IPS-NIHi11 (cell line): ENCODE data around the gene TPD52L1.
"Not testable (repeated sequence)": the region's sequence is repeated elsewhere in the genome, so short reads cannot be mapped to it uniquely, and the experiment has no call there.

ENCODE experiments used
- DNase-seq: peaks from one replicate; pipeline ENCODE4 v3.0.0; 2012; ENCODE audit warnings: mixed read lengths, low spot score

Gene TPD52L1

GRCh38 chr6:125273965-125274364, 120.4 kb downstream of the TPD52L1 start:
- DNase-seq: peak; percentile 29

GRCh38 chr6:125274935-125275334, 121.4 kb downstream of the TPD52L1 start:
- DNase-seq: no peak

GRCh38 chr6:125275779-125276178, 122.2 kb downstream of the TPD52L1 start:
- no peak for DNase-seq

- DNase-seq: no peak
Observed at GRCh38 chr6:125277838-125278237, 124.3 kb downstream of the TPD52L1 start.

- DNase-seq: no peak
Observed at GRCh38 chr6:125279961-125280360, 126.4 kb downstream of the TPD52L1 start.

- not testable (repeated sequence) for DNase-seq
Observed at GRCh38 chr6:125280370-125281035, 126.9 kb downstream of the TPD52L1 start.

- not testable (repeated sequence) for DNase-seq
Observed at GRCh38 chr6:125282470-125282869, 128.9 kb downstream of the TPD52L1 start.

GRCh38 chr6:125285353-125285752, 131.8 kb downstream of the TPD52L1 start:
- DNase-seq: no peak

- no peak for DNase-seq
Observed at GRCh38 chr6:125285936-125286335, 132.4 kb downstream of the TPD52L1 start.

GRCh38 chr6:125287718-125288117, 134.1 kb downstream of the TPD52L1 start:
- DNase-seq: peak; percentile 14

- no peak for DNase-seq
Observed at GRCh38 chr6:125293587-125293986, 140.0 kb downstream of the TPD52L1 start.

- no peak for DNase-seq
Observed at GRCh38 chr6:125294036-125294435, 140.5 kb downstream of the TPD52L1 start.

GRCh38 chr6:125294925-125295324, 141.4 kb downstream of the TPD52L1 start:
- no peak for DNase-seq

- DNase-seq: no peak
Observed at GRCh38 chr6:125296471-125296870, 142.9 kb downstream of the TPD52L1 start.

GRCh38 chr6:125299257-125299656, 145.7 kb downstream of the TPD52L1 start:
- DNase-seq: no peak

GRCh38 chr6:125300992-125301434, 147.4 kb downstream of the TPD52L1 start:
- DNase-seq: no peak

- DNase-seq: peak; percentile 83
Observed at GRCh38 chr6:125301435-125302391, 148.1 kb downstream of the TPD52L1 start, which contains the start of gene HDDC2. Gene HDDC2, minus strand, starts transcription at chr6:125301967. Its CDS starts 35 bp downstream, at chr6:125301932.

GRCh38 chr6:125302840-125303511, 149.4 kb downstream of the TPD52L1 start:
- DNase-seq: no peak

- no peak for DNase-seq
Observed at GRCh38 chr6:125303512-125303854, 149.9 kb downstream of the TPD52L1 start.

- DNase-seq: no peak
Observed at GRCh38 chr6:125304970-125305660, 151.5 kb downstream of the TPD52L1 start.

GRCh38 chr6:125306756-125307149, 153.2 kb downstream of the TPD52L1 start:
- DNase-seq: no peak
